Stimulated activated naive CD8-positive, alpha-beta T cell treated with anti-CD3 and anti-CD28 coated beads, Interleukin-15, Interleukin-2, amounts not matched to agents 100 ng/mL and 50 ng/mL, for 24 hours (primary cell): Measurements from ENCODE around the gene RFC3.

Experiments used
- H3K27ac Mint-ChIP-seq: one replicate; pipeline ENCODE4 v1.8.0; 2021; ENCODE audit warnings: mild to moderate bottlenecking, mixed read lengths
- H3K27me3 Mint-ChIP-seq: one replicate; pipeline ENCODE4 v1.8.0; 2021; ENCODE audit warnings: mixed read lengths
- H3K36me3 Mint-ChIP-seq: one replicate; pipeline ENCODE4 v1.8.0; 2021; ENCODE audit warnings: low read depth, mixed read lengths
- H3K4me1 Mint-ChIP-seq: one replicate; pipeline ENCODE4 v1.8.0; 2021; ENCODE audit warnings: low read depth, mixed read lengths
- H3K4me3 Mint-ChIP-seq: one replicate; pipeline ENCODE4 v1.8.0; 2021; ENCODE audit warnings: mild to moderate bottlenecking, mixed read lengths
- H3K9me3 Mint-ChIP-seq: one replicate; pipeline ENCODE4 v1.8.0; 2021; ENCODE audit warnings: mixed read lengths

Gene RFC3

DNA sequence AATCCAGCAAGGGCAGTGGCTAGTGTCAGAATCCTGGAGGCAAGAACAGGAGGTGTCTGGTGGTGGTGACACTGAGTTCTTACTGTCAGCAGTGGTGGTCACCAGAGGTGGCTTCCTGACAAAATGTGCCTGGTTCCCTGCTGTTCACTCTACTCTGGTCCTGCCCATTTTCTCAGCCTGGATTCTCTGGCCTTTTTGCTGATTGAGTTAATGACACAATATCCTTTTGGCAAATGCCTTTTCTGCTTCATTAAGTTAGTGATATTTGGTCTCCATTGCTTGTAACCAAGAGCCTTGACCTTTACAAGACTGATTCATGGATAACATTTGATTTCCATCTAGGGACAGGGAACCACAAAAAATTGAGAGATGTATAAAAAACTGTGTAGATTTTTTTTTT lies 51.1 kb downstream of the RFC3 start:
- Mint-ChIP-seq H3K4me1 (no peaks in the 10 kb centered on the region), H3K27me3 (no peaks in the 10 kb centered on the region), H3K9me3 (no peaks in the 10 kb centered on the region), H3K4me3 (no peak overlapping the region), H3K27ac (peak overlapping the region; percentile 13), H3K36me3 (peaks cover 10% of the 10 kb centered on the region)

DNA sequence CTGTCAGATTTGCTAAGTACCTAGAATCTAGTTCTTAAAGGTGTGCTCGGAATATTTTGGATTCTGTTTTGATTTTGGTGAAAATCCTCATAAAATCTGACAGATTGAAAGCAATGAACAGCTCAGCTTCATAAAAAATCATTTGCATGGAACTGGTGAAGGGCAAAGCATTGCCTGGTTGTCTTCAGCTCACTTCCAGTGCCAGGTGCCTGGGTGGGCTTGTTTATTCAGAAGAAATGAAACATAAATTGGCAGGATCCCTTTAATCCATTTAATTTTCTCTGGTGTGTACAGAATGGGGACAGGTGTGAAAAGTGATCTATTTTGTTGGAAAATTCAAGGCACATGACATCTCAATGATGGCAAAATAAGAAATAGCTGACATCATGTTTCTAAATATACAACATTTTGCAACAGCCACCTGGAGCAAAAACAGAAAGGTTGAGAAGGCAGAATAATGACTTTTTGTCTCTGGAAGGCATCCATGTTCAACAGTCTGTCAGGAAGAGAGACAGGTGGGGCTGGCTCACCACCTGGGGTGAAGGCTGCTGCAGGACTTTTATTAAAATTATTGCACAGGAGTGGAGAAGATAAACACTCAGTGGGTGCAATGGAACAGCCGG lies 52.2 kb downstream of the RFC3 start:
- Mint-ChIP-seq H3K27ac (no peak overlapping the region), H3K4me1 (no peaks in the 10 kb centered on the region), H3K36me3 (peaks cover 10% of the 10 kb centered on the region), H3K4me3 (no peak overlapping the region), H3K27me3 (no peaks in the 10 kb centered on the region), H3K9me3 (no peaks in the 10 kb centered on the region)

DNA sequence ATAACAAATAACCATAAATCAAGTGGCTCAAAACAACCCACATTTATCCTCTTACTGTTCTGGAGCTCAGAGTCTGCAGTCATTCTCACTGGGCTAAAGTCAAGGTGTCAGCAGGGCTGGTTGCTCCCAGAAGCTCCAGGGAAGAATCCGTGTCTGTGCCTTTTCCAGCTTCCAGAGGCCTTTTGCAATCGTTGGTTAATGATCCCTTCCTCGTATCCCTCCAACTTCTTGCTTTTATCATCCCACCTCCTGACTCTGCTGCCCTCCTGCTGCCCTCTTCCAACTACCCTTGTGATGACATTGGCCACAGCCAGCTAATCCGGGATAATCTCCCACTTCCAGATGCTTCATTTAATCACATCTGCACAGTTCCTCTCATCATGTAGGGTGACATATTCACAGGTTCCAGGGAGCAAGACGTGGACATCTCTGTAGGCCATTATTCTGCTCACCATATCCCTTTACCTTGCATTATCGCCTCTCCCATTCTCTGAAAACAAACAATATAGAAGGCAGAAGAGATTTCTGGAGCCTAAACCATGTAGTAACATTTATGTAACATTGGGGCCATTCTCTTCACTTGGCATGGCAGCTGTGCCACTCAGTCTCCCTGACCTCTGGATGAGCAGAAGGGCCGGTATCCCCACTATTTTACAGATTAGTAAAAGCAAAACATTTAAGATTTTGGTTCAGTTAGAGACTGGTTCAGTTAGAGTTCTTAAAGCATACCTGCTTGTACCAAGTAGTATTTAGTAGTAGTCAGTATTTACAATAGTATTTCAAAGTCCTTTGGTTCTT lies 53.5 kb downstream of the RFC3 start:
- H3K27me3 Mint-ChIP-seq: no peaks in the 10 kb centered on the region
- H3K36me3 Mint-ChIP-seq: peaks cover 10% of the 10 kb centered on the region
- H3K4me3 Mint-ChIP-seq: no peak overlapping the region
- H3K4me1 Mint-ChIP-seq: no peaks in the 10 kb centered on the region
- H3K9me3 Mint-ChIP-seq: no peaks in the 10 kb centered on the region
- no peak overlapping the region for H3K27ac Mint-ChIP-seq

DNA sequence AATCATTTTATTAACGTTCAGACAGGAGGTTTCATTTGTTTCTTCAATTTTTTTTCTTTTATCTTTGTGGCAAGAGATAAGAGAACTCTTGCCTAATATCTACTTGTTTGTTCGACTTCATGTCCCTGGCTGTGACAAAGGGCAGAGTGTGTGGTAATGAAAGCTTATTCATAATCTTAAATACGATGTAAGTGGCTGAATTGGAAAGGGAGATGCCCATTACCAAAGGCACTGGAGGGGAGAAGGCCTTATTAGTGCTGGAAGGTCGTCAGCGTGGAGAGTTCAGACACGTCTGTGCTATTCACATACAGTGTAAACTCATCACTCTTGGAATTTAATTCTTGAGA lies 54.0 kb downstream of the RFC3 start:
- Mint-ChIP-seq H3K9me3 (no peaks in the 10 kb centered on the region), H3K27me3 (no peaks in the 10 kb centered on the region), H3K4me3 (no peak overlapping the region), H3K27ac (no peak overlapping the region), H3K4me1 (no peaks in the 10 kb centered on the region), H3K36me3 (peaks cover 10% of the 10 kb centered on the region)

DNA sequence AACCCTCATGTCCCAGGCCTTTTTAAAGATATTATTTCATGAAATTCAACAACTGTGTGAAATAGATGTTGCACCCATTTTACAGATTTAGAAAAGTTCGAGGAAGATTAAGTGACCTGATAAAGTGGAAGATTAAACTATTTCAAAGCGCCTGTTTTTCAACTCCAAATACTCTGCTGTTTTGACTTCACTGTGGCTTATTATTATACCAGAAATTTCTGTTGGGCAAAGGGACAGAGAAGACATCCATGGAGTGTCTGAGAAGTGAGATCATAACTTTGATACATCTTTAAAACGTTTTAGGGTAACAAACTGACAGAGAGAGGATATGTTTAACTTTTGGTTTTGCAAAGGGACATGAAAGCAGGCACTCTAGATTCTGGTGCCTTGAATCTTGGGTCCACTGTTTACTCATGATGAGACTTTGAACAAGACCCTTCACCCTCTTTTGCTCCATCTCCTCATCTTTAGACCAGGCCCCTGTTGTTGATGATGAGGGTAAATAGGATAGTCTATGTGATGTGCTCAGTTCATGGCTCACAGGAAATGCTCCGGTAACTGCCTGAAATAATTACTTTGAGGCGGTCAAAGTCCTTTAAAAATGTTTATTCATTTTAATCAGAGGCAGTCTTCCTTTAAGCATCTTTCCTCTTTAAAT lies 55.4 kb downstream of the RFC3 start:
- Mint-ChIP-seq H3K36me3 (peaks cover 3% of the 10 kb centered on the region), H3K27me3 (no peaks in the 10 kb centered on the region), H3K9me3 (no peaks in the 10 kb centered on the region), H3K4me1 (no peaks in the 10 kb centered on the region), H3K27ac (no peak overlapping the region), H3K4me3 (no peak overlapping the region)

DNA sequence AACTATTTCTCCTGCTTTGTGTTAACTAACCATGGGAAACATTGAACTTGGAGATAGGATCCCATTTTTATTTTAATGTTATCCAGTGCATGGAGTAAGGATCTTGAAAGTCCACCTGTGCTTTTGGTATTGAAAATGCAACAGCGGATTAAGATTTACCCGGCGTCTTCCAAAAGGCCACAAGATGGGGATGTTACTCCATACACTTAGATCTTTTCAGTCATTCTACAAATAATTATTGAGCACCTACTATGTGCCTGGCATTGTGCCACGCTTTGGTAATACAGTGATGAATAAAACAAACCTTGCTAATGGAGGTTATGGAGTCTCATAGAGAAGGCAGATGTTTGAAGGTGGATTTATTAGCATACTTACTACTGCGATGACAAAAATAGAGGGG lies 56.9 kb downstream of the RFC3 start:
- no peaks in the 10 kb centered on the region for H3K27me3 Mint-ChIP-seq
- H3K4me1 Mint-ChIP-seq: no peaks in the 10 kb centered on the region
- peaks cover 5% of the 10 kb centered on the region for H3K36me3 Mint-ChIP-seq
- peaks cover 2% of the 10 kb centered on the region for H3K9me3 Mint-ChIP-seq
- no peak overlapping the region for H3K27ac Mint-ChIP-seq
- H3K4me3 Mint-ChIP-seq: no peak overlapping the region

DNA sequence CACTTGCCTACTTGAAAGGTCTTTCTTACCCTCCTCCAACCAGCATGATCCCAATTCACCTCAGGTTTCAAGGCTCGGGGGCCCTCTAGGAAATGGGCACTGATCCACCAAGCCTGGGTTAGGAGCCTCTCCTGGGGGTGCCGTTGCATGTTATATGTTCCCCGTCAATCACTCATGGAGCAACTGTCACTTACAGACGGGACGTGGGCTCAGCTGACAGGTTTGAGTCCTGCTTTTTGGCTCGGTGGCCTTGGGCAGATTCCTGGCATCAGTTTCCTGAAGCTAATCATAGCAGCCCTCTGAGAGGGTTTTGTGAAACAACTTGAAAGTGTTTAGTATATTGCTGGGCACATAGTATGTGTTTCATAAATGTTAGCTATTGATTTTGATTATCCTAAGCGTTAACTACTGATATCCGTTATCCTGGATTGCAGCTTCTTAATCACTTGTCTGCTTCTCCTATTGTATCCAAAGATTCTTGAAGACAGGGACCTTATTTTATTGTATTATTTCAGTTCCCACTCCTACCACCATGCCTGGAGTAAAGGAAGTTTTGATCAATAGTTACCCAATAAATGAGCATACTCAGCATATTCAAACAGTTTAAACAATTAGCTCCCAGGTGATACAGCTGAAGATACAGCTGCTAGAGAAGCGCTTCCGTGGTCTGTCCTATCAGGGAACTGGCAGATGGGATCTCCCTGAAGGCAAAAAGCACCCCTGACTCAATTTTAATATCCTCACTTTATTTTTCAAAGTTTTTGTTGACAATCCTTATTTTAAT lies 57.9 kb downstream of the RFC3 start:
- no peaks in the 10 kb centered on the region for H3K27me3 Mint-ChIP-seq
- no peak overlapping the region for H3K27ac Mint-ChIP-seq
- H3K9me3 Mint-ChIP-seq: peaks cover 6% of the 10 kb centered on the region
- H3K4me1 Mint-ChIP-seq: no peaks in the 10 kb centered on the region
- peaks cover 9% of the 10 kb centered on the region for H3K36me3 Mint-ChIP-seq
- H3K4me3 Mint-ChIP-seq: no peak overlapping the region

DNA sequence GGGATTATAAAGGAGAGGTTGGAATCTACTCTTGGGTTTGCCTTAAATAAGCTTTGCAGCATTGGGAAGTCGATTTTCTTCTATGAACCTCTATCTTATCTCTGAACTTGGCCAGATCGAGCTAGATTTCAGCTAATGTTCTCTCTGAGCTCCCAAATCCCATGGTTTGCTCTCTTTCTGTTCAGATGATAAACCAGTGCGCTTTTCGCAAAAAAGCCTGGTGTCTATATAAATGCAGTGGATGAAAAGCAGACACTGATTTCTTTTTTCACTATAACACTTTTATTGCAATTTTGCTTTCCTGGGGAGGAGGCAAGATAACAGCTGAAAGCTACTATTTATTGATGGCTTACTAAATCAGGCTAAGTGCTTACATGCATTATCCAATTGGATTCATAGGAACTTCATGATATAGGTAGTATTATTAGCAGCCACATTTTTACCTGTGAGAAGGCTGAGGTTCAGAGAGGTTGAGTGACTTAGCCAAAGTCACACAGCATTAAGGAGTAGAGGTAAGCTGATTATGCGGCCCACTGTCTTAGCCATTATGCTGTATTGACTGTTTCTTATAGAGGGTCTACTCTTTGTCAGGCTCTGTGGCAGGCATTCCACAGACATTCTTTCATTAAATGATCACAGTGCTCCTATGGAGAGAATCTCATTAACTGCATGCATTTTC lies 58.9 kb downstream of the RFC3 start:
- peaks cover 14% of the 10 kb centered on the region for H3K36me3 Mint-ChIP-seq
- H3K27ac Mint-ChIP-seq: no peak overlapping the region
- no peak overlapping the region for H3K4me3 Mint-ChIP-seq
- H3K9me3 Mint-ChIP-seq: peaks cover 6% of the 10 kb centered on the region
- H3K4me1 Mint-ChIP-seq: no peaks in the 10 kb centered on the region
- no peaks in the 10 kb centered on the region for H3K27me3 Mint-ChIP-seq

DNA sequence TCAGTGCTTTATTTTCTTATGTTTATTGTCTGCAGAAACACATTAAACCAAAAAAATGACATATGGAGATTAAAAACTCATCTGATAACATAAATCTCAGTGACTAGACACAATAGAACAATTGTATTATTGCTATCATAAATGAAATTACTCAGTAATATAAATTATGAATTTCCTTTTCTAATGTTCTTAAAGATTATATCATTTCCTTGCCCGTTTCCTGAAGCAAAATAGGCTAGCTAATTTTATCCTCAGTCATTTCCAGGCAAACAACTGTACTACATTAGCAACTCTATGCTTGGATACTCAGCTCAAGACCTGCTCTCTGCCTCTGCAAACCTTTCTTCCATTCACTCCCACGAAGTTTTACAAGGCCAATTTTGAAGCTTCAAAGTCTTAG lies 61.2 kb downstream of the RFC3 start:
- H3K9me3 Mint-ChIP-seq: peaks cover 6% of the 10 kb centered on the region
- no peaks in the 10 kb centered on the region for H3K4me1 Mint-ChIP-seq
- no peak overlapping the region for H3K4me3 Mint-ChIP-seq
- H3K27ac Mint-ChIP-seq: no peak overlapping the region
- no peaks in the 10 kb centered on the region for H3K27me3 Mint-ChIP-seq
- peaks cover 21% of the 10 kb centered on the region for H3K36me3 Mint-ChIP-seq

DNA sequence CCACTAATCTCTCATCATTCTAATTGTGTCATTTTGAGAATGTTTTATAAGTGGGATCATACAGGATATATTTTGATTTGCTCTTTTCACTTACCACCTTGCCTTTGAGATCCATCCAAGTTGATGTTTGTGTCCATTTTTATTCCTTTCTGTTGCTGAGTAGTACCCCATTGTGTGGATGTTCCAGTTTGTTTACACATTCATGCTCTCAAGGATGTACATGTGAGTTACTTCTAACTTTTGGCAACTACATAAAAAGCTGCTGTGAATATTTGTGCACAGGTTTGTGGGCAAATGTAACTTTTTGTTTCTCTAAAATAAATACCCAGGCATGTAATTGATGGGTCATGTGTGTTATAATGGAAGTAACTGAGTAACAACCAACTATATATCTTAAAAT lies 64.9 kb downstream of the RFC3 start:
- Mint-ChIP-seq H3K9me3 (peaks cover 10% of the 10 kb centered on the region), H3K4me1 (no peaks in the 10 kb centered on the region), H3K4me3 (no peak overlapping the region), H3K36me3 (peaks cover 29% of the 10 kb centered on the region), H3K27me3 (no peaks in the 10 kb centered on the region), H3K27ac (no peak overlapping the region)

DNA sequence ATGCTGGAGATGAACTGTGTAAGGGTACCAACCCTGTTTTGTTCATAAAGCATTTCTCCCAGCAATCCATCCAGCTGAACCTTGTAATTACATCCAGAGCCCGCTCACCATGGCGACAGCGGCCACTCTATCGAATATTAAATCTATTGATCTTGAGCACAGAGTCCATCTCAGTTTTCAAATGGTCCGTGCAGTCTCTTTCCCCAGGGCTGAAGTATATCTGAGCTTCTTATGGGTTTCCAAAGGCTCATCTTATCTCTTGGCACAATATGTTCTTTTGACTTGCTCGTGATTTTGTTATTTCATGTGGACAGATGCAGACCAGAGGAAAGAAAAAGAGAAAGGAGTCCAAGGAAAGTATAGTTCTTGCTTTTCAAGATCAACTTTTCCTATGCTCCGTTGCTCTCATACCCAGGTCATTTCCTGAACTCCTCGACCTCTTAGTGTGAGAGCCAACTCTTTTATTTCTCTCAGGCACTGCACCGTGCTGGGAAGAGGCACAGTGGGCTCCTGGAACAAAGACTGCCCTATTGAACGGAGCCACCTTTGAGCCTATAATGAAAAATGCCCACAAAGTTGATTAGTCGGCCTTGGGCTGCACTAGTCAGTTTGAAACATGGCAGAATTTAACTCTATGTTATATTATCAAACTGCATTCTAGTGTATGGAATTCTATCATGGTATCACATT lies 66.7 kb downstream of the RFC3 start:
- H3K4me1 Mint-ChIP-seq: no peaks in the 10 kb centered on the region
- H3K36me3 Mint-ChIP-seq: peaks cover 26% of the 10 kb centered on the region
- H3K4me3 Mint-ChIP-seq: no peak overlapping the region
- H3K27ac Mint-ChIP-seq: no peak overlapping the region
- H3K27me3 Mint-ChIP-seq: no peaks in the 10 kb centered on the region
- peaks cover 10% of the 10 kb centered on the region for H3K9me3 Mint-ChIP-seq
